ENCODE results near the gene ZFP36L2.
A peak's percentile ranks its signal among the peaks of the same experiment; 100 is the strongest.

ZFP36L2 gene

DNA sequence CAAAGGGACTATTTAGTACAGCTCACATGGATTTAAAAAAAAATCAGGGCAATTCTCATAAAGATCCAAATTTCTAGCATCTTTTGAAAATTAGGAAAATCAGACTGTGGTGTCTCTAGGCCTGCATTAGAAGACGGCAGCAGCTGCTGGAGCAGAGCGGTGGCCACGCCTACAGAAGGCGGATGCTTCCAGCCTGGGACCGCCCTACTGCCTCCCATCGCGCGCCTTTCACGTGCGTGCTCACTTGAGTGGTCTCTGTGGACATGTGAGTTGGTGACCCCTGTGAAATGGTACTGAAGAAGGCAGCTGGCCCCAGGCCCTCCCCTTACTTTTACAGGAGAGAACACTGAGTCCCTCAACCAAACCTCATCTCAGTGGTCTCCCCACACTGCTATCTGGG is 15.2 kb upstream of the ZFP36L2 start:
- no peak for DNase-seq

DNA sequence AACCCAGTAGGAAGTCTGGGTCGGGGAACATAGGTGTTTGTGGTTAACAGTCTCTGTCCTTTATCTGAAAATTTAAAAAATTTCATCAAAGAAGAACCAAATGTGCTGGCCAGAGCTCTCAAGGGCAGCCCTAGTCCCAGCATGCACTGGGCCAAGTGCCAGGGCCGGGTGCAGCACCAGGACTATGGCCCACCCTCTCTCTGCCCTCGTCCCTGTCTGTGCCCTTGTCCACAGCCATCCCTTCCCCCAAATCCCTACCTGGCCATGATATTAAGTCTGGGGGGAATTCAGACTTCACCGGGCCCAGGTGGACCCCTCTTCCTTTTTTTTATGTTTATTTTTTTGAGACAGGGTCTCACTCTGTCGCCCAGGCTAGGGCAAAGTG is 14.4 kb upstream of the ZFP36L2 start:
- no peak for DNase-seq

DNA sequence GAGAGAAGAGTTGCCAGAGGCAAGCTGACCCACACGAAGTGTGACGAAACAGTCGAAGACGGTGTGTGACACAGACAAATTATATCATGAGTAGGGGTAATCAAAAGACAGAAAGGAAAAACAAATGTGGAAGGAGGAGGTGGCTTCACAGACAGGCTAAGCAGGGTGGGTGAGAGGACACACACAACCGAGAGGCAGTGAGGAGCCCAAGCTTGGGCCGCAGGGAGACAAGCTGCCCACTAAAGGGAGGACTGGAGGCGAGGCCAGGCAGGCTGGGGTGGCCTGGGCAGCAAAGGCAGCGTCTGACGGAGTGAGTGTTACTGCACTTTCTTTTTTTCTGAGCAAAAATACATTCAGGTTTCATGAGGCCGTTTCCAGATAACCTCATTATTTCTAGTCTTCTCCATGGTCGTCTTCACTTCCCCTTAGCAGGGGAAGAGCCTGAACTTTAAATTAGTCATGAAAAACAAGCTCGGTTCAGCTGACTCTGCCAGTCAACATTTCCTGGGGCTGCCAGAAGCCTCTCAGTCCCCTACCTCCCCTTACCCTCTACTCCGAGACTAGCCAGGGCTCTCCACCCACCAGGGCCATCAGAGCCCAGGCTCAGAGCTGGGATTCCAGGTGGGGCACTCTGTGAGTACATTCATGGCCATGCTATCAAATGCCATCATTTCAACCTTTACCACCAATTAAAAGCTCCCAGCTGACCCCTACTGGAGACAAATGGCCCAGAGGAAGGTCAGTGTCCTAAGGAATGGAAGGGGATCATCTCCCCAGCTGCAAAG is 13.8 kb upstream of the ZFP36L2 start:
- DNase-seq = peak; percentile 38

DNA sequence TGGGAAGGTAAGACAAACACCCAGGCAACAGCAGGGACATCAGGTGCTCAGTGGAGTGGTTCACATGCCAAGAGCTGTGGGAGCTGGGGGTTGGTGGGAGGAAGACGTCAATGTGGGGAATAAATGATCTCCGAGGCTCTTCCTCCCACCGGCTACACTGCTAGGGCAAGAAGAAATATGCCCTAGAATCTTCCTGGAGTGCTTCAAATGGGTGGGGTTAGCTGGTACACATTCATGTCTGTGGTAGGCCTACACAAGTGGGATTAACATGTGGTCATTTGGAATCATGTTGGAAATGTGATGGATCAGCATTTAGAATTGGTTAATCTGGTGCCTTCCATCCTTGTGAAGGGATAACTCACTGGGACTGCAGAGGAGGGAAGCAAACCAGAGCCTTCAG is 12.4 kb upstream of the ZFP36L2 start:
- DNase-seq = no peak

DNA sequence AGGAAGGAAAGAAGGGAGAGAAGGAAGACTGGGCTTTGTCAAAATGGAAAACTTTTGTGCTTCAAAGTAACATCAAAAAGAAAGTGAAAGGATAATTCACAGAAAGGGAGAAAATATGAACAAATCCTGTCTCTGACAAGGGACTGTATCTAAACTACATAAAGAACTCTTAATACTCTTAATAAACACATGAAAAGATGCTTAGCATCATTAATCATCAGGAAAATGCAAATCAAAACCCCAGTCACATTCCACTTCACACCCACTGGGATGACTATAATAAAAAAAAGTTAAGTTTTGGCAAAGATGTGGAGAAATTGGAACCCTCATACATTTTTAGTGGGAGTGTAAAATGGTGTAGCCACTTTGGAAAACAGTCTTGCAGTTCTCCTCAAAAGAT is 11.8 kb upstream of the ZFP36L2 start:
- no peak for DNase-seq

DNA sequence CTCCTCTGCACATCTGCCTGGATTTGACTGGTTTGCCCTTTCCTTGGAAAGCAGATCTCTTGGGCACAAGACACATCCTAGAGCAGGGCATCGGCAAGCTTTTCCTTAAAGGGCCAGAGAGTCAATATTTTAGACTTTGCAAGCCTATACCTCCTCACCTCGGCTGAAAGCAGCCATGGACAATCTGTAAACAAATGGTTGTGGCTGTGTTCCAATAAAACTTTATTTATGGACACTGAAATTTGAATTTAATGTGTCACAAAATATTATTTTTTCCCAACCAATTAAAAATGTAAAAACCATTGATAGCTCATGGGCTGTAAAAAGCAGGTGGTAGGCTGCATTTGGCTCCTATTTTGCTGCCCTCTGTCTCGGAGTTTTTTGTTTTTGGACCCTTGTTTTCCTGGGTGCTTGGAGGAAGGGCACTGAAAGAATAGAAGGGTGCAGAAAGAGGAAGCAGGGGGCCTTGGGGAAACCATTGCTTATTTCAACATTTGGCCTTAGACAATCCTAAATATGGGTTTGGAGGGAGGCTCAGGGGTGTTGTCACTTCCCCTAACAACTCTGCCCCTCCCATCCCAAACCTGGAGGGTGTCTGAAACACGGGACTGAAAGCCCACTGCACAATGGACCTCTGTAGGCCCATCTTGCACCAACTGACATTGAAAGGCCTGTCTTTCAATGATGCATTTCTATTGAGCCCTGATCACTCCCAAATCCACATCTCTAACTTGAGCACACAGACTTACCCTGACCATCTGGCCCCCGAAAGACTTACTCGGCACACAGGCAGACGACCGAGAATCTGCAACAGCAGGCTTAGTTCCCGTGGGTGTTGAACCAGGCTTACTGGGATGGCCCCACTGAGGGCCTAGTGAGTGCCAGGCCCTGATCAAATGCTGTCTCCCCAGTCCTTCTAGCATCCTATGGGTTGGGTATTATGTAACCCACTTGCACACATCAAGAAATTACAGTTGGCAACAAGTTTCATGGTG is 7.1 kb upstream of the ZFP36L2 start:
- peak; percentile 27 for DNase-seq

DNA sequence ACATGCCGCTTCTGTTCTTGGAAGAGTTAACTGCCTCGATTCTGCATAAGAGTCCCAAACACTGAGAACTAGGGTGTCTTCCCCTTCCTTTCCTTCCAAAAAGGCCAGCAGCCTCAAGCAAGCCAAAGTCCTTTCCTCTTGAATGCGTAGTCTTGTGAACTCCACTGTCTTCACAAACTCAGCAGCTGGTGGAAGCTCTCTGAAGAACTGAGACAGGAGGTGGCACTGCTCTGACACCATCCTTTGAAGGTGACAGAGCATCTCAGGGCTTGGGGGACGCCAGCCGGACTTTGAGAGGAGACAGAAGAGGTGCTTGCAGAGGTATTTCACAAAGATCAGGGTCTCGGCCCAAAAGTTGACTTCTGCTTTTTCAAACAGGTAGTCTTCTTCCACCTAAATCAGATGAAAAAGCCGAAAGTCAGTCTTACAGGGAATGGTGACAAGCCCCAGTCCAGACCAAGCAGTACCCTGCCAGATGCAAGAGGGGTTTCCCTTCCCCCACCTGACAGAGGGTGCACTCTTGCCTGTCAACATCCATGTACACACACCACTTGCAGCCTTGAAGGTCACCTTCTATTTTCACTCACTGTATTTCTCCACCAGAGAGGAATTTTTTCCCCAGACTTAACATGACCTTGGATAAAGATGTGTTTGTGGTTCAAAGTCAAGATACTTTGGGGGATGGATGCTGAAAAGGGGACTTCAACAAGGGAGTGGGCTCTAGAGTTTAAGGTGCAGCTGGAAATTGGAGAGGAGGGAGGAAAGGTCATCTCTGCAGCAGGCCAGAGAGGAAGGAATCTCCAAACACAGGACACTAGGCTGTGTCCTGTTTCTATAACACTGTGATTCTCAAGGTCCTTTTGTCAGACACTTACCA is 4.8 kb upstream of the ZFP36L2 start:
- peak; percentile 45 for DNase-seq

DNA sequence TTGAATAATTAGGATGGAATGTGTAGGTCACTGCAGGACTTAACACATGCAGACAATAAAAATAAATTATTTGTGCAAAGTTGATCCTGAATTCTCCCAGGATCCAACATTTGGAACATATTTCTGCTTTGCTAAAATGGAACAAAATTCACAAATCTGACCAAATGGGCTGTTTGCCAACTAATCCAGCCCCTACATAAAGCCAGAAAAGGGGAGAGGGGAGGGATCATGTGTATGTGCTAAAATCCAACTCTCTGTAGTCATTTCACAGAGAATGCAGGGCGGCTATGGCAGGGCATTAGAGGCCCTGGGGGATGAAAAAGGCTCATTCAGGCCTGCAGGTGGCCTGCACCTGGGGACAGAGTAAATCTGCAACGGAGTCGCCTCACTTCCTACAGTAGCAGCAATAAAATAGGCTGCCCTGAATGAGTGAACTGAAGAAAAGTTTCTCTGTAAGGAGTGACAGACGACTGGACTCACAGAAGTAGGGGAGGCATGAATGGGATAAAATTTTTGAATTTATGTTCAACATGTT is 4.0 kb upstream of the ZFP36L2 start:
- peak; percentile 63 for DNase-seq

DNA sequence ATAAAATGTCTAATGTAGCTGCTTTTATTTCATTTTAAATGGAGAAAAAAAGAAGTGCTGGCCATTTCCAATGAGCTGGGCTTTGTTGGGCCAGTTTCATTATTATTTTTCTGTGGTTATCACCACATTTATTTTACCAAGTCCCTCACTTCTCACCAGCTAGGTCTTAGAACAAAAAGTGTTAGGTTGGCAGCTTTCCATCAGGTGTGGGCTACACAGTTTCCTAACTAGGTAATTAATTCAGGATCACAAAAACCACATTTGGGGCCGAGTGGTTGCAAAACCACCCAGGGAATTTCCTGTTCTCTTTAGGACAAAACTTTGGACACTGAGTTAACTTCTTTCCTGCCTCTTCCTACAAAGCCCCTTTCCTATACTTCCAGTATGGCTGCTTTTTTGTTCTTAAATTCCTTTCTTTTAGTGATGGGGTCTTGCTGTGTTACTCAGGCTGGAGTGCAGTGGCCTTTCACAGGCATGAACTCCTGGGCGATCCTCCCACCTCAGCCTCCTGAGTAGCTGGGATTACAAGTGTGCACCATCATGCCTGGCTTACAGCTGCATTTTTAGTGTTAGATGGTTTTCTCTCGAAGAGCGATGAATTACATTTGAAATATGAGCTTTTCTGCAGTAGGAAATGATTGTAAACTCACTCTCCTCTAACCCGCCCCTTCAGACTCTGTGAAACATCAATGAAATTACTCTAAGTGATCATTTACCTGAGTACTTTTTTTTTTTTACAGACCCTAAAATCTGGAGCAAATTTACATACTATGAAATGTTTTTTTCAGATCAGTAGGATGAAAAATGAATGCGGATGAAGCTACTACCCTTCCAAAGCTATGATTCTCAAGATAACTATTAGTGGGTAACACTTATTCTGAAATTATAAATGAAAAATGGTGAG is 2.6 kb upstream of the ZFP36L2 start:
- no peak for DNase-seq

DNA sequence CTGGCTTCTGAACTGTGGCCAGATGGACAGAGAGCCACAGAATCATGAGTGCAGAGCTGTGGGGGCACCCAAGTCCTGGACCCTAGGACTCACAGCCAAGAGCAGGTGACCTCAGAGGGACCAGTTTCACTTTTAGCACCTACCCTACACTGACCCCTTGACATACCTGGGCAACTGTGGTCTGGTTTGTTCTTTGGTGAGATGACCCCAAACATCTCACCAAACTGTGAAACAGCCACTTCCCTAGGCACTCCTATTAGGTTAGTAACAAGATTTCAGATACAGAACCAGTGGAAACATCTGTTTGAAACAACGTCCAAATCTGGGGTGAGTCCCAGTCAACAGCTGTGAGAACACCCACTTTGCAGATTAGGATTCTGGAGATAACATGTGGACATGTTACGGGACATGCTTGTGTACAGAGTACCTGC is 1.9 kb upstream of the ZFP36L2 start:
- no peak for DNase-seq

DNA sequence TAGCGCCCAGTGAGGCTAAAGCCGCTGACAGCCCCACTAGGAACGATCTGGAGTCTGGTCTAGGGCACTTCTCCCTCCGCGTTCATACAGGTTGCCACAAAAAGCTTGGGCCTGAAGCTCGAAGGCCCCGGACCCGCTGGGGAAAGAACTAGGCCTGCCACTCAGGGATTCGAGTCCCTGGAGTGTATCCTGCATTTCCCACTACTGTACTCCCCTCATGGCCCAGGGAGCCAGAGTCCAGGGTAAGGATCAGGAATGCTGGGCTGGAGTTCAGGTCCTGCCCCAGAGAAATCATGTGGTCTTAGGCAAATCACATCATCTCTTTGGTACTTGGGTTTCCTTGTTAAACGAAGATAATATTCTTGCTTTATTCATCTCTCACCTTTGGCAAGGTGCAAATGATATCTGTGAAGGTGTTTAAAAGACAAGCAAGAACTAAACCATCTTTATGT is 1.4 kb upstream of the ZFP36L2 start:
- no peak for DNase-seq

DNA sequence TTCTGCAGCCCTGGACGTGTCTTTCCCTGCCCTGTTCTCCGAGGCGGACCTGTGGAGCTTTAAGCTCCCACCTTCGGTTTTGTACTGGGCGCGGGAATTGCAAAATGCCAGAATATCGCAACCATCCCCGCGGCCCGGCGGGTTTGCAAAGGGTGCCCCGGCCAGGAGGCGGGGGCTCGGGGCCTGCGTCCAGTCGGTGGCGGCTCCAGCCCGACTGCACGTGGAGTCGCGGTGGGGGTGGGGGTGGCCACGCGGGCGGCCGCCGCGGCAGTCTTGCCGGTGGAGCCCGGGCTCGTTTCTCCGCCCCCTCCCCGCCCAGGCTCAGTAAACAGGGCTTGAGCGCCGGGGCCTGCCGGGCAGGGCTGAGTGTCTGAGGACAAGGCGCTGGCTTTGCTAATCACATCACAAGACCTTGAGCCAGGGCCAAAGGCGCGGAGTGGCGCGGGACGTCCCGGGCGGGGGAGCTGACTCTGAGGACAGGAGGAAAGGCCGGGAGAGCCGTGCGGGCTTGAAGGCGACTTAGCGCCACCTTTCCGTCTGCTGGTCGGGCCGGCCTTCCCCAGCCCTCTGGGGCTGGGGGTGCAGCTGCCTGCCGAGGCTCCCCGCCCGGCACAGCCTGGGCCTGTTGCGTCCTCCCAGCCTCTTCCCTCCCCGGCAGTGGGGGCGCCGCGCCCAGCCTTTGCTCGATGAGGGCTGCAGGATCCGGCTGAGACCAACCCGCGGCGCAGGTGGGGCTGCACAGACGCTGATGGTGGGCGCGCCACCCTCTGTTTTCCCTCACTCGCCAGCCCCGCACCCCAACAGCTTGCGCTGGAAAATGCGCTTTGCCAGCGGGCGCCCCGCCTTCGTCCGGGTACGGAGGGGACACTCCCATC is 786 bp upstream of the ZFP36L2 start:
- DNase-seq = peak; percentile 95

DNA sequence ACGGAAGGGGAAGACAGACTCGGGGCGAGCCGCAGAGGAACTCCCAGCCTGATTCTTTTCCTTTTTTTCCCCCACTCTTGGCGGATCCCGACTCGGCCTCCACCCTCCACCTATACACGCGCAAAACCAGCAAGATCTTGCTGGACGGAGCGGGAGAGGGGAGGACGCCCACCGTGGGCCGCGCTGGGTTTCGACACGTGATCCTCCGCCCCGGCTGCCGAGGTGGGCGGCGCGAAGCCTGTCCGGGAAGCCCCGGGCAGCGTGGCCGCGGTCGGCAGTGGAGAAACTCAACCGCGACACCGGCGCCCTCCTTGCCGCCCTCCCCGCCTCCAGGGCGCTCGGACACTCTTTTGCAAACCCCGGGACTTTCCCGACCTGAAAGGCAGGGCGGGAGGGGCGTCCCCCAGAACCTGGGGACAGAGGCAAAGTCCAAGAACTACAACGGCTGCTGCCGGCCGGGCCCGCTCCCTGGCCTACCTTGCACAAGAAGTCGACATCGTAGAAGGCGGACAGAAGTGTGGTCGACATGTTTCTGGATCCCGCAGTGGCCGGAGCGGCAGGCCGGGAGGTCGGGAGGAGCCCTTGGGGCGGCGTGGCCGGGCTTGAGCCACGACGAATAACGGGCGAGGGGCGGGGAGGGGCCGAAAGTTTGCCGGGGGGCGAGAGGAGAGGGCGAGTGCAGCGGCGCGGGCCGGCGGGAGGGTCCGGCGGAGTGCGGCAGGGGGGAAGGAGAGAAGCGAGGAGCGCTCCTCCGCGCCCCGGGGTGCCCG is 433 bp downstream of the ZFP36L2 start:
- DNase-seq = no peak

DNA sequence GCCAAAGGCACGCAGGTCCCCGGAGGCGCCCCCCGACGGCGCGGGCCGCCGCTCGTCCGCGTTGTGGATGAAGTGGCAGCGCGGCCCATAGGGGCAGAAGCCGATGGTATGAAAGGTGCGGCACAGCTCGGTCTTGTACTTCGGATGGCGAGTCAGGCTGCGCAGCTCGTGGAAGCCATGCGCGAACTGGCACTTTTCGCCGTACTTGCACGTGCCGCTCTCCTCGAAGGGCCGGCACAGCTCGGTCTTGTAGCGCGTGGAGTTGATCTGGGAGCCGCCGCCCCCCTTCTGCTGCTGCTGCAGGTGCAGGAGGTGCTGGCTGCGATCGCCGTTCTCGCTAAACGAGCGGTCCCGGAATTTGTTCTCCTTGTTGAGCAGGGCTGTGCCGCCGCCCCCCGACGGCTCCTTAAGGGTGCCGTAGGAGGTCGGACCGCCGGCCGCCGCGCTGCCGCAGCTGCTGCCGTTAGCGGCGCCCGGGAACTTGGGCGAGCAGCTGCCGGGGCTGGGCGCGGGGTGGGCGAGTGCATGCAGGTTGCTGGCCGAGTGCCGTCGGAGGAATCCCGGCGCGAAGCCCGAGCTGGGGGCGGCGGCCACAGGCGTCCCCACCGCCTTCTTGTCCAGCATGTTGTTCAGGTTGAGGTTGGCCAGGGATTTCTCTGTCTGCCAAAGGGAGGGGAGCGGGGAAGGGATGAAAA is 1.2 kb downstream of the ZFP36L2 start:
- peak; percentile 71 for DNase-seq

DNA sequence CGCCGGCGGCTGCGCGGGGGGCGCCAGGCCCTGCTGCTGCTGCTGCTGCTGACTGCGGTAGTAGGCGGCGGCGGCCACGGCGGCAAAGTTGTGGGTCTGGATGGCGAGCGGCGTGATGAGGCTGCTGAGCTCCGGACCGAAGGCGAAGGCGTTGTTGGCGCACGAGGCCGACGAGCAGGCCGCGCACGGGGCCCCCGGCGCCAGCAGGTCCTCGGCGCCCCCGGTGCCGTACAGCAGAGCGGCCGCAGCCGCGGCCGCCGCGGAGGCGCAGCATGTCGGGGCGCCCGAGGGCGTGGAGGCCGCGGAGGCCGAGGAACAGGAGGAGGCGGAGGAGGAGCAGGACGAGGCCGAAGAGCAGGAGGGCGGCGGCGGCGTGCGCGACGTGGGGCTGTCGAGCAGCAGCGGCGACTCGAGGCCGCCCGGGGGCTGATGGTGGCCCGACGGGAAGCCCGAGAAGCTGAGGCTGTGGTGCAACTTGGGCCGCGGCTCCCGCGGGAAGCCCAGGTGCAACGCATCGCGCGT is 1.8 kb downstream of the ZFP36L2 start:
- DNase-seq = no peak

DNA sequence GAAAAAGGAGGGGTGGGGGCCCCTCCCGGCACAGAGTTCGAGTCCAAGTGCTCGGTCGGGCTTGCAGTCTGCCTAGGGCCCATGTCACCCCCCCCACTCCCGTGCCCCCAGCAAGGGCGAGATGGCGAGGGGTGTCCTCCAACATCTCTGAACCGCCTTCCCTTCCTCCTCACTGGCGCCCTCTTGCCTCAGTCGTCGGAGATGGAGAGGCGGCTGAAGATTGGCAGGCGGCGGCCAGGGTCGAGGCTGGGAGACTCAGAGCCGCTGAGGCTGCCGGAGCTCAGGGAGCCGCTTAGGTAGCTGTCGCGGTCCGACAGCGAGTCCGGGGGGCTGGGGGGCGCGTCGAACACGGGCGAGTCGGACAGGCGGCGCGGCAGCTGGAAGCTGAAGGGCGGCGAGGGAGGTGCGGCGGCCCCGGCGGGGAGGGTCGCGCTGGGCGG is 2.3 kb downstream of the ZFP36L2 start:
- DNase-seq = peak; percentile 92

DNA sequence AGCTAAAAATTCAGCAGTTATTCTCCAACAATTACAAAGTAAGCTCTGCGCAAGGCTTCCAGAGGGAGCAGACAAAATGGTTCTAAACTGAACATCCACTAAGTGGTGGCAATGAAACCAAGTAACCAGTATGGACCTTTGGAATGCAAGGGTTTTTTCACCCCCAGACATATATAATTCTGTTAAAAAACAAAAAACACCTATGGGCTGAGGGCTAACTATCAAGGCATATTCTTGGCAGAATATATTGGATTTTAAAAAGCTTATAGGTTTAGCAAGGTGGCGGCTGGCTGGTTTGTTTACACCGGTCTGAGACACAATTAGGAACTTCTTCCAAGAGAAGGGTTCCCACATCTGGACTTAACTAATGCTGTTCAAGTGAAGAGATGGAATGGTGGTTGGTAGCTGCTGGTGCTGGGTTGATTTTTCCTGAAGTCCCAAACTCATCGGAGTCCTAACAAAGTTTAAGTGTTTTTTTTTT is 2.8 kb downstream of the ZFP36L2 start:
- no peak for DNase-seq

Data from islet precursor cell (in vitro differentiated cells).